Left renal pelvis (tissue), 4 donors: ENCODE measurements around the gene AKIRIN2. TPM values are rescaled to one million over a fixed set of nuclear protein-coding genes. Genes with fewer than 3 reads are reported as not detected.
"Not testable (repeated sequence)": the region's sequence is repeated elsewhere in the genome, so short reads cannot be mapped to it uniquely, and the experiment has no call there.

Source experiments
- DNase-seq, 4 donors: peaks; one replicate each; pipeline ENCODE4 v3.0.0-alpha.2; 2013; ENCODE audit warnings: low read depth in 4 of 4, low spot score in 3 of 4
- polyA plus RNA-seq, 4 donors: library from polyadenylated mRNA; unstranded; fragments of 120-200 nt; gene quantifications; one replicate each; pipeline ENCODE4 v1.2.1, GENCODE V29; 2013; ENCODE audit not compliant: insufficient read length in 4 of 4

Gene AKIRIN2
- polyA plus RNA-seq, 4 donors = 61.8 to 69.9 (median 64.3) TPM

DNA sequence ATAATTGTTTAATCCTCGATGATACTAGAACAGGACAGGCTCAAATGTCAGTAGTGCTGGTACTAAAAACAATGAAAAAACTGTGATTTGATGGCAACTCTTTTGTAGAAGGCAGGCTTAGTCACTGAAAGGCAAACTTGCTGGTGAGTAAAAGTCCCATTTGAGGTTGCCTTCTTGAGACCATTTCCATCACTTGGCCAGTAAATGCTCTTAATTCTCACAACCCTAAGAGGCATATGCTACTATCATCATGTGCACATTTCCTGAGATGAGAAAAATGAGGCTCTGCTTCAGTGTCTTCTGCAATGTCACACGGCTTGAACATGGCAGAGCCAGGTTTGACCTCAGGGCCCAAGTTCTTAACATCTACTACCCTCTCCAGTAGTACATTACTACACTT, 9.9 kb downstream of the AKIRIN2 start:
- DNase-seq = no peak

GRCh38 chr6:87690441-87690840, 11.6 kb downstream of the AKIRIN2 start:
- no peak for DNase-seq

DNA sequence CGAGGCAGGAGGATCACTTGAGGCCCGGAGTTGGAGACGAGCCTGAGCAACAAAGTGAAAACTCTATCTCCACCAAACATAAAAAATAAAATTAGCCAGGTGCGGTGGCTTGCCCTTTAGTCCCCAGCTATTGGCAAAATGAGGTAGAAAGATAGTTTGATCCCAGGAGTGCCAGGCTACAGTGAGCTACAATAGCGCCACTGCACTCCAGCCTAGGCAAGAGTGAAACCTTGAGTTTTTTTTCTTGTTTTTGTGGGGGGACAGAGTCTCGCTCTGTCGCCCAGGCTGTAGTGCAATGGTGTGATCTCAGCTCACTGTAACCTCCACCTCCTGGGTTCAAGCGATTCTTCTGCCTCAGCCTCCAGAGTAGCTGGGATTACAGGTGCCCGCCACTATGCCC, 14.1 kb downstream of the AKIRIN2 start:
- not testable (repeated sequence) for DNase-seq

GRCh38 chr6:87687296-87687695, 14.7 kb downstream of the AKIRIN2 start:
- DNase-seq = no peak

- not testable (repeated sequence) for DNase-seq
These were observed 15.3 kb downstream of the AKIRIN2 start for GRCh38 chr6:87686636-87687205.

- DNase-seq = no peak
These were observed 17.0 kb downstream of the AKIRIN2 start for GRCh38 chr6:87684895-87685654.

DNA sequence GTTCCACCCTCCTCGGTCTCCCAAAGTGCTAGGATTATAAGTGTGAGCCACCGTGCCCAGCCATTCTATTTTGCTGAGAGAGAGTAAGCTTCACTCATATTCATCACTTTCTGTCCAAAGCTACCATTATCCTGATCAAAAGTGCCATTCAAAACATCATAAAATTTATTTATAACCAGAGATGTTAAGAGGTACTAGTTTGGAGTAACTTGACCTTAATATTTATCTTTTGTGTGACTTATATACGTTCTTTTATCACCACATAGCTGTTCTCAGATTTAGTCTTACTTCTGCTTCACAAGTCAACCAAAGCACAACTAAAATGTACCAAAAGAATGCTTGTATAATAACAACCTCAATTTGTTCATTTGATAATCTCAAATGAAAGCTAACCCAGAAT, 18.1 kb downstream of the AKIRIN2 start:
- DNase-seq = no peak

DNA sequence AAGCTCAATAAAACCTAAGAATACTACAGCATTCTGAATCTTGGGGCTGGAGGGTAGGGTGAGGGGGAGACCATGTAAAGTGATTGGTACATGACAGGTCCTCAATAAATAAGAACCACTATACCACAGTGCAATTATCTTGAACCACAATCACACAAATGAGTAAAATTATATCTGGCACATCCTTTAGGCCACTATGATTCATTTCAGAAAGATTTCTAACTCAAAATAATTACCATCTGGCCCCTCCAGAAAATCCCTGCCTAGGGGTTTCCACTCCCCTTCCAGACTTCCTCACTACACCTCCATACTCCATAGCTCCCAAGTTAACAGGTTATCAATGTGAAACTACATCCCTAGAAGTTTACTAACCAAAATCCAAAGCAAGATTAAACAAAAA, 19.7 kb downstream of the AKIRIN2 start:
- no peak for DNase-seq

DNA sequence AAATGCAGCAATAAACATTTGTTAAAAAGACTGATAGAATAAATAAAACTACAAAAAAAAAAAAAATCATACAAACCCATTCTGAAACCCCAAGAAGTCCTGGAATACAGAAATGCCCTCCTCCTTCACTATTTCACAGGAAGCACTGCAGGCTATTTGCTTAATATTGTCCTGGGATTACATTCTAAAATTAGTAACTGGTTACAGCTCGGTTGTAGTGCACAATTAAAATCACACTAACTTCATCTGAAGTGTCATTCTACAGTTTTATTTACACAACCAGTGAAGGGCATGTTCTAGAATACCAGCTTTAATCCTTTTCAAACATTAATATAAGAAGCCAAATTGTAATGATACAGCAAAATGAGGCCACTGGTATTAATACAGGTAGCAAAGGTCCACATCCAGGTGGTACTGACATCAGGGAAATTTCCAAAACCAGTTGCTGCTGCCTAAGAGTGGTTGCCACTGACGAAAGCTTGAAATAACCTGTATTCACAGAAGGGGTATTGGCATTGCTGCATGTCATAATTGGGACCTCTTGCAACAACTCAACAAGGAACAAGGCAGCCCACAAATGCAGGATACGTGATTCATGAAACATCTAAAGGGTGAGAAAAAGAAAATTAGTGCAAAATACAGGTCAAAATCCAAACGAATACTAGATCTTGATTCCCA, 26.9 kb downstream of the AKIRIN2 start:
- no peak for DNase-seq

DNA sequence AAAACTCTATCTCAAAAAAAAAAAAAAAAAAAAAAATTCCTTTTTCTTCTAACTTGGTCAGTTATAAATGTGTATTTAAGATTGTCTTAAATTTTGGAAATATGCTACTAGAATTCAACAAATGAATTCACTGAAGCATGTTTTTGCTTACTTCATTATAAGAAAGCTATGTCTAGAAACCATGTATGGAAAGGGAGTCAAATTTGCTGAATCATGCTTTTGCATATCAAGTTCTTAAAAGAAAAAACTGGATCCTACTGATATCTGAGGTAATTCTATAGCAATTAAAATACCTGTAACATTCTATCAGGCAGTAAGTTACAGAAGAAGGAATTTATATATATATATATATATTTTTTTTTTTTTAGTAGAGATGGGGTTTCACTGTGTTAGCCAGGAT, 27.7 kb downstream of the AKIRIN2 start:
- no peak for DNase-seq

DNA sequence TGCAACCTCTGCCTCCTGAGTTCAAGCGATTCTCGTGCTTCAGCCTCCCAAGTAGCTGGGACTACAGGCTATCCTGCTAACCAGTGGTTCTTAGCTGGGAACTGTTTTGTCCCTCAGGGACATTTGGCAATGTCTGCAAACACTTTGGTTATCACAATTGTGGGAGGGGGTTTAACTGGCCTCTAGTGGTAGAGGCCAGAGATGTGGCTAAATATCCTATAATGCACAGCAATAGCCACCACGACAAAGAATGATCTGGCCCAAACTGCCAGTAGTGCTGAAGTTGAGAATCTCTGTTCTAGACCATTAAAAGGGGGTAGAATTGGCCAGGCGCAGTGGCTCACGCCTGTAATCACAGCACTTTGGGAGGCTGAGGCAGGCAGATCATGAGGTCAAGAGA, 28.8 kb downstream of the AKIRIN2 start:
- DNase-seq = no peak

- no peak for DNase-seq
These were observed 29.4 kb downstream of the AKIRIN2 start for GRCh38 chr6:87672641-87673040.

DNA sequence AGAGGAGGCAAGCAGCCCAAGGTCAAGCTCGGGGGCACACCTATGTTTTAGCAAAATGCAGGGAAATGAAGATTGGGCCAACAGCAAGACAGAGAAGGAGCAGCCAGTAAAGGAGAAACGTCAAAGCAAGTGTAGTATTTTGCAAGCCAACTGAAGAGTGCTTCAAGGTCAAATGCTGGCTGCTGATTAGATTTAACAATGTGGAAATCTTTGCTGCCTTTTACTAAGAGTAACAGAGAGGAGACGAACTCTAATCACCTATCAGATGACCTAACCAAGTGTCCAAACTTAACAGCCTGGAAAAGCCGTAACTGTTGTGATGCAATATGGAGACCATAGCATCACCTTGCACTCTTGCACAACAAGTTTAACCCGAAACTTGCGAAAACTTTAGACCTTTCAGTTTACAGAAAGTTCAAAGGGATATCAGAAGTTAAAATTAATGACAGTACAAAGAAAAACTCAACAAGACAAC, 30.4 kb downstream of the AKIRIN2 start:
- no peak for DNase-seq

- no peak for DNase-seq
These were observed 31.3 kb downstream of the AKIRIN2 start for GRCh38 chr6:87670707-87671106.

DNA sequence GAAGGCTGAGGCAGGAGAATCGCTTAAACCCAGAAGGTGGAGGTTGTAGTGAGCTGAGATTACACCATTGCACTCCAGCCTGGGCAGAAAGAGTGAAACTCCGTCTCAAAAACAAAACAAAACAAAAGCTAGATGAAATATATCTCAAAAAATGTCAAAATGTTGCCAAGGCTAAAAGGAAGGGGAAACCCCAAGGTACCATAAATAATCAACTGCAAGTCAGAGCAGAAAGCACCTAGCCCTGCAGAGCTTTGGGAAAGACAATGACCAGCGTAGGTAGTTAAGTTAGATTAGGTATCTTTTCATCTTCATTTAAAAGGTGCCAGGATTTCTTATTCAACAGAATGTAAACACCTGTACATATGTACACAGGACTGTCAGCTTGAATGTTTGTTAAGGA, 33.0 kb downstream of the AKIRIN2 start:
- DNase-seq = no peak

DNA sequence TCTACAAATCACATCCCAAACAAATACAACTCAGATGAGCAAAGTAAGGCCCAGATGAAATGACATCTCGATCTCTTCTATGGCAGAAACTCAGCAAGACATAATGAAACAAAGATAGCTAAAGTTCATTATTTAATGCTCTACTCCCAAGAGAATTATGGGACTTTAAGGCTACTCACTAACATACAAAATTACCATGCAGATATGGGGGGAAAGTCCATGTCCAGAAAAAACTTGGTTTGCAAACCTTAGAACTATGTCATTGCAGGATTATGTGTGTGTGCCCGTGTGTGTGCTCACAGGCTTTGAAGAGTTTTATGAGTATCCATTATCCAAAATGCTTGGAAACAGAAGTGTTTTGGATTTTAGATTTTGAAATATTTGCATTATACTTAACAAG, 34.0 kb downstream of the AKIRIN2 start:
- no peak for DNase-seq

DNA sequence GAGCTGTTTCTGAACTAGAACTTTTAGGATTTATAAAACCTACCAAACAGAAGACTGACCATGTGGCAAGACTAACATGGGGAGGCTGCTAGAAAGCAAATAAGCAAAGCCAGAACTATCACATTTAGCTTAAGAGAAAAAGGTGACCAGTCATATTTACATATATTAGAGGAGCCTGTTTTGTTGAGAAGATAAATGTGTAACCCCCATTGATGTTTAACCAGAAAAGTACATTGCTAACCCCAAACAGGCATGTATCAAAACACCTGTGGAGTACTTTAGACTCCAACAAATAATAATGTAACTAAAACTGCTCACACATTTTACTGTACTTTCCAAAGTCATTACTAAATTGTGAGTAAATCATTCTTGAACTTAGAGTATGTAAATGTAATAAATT, 35.0 kb downstream of the AKIRIN2 start:
- no peak for DNase-seq

- no peak for DNase-seq
These were observed 37.0 kb downstream of the AKIRIN2 start for GRCh38 chr6:87664921-87665485.

GRCh38 chr6:87663434-87663833, 38.6 kb downstream of the AKIRIN2 start:
- no peak for DNase-seq

- DNase-seq = no peak
These were observed 40.5 kb downstream of the AKIRIN2 start for GRCh38 chr6:87661503-87661902.

- no peak for DNase-seq
These were observed 41.0 kb downstream of the AKIRIN2 start for GRCh38 chr6:87661016-87661415.
